ENCODE results near the gene DOCK2. TPM values are rescaled to one million over a fixed set of nuclear protein-coding genes. Genes with fewer than 3 reads are reported as not detected.
A peak's percentile ranks its signal among the peaks of the same experiment; 100 is the strongest.

The DOCK2 gene
- total and polyA plus RNA-seq, 9 of the 15 experiments (the other 6 are each of a cell fraction or from before 2014, with no cell fraction given) = 4.5 to 42.6 (median 20.5) TPM

- no peak overlapping the region for H2AFZ ChIP-seq (ENCODE audit: low read depth, low read length)
- POLR2A ChIA-PET = no interaction called here
- no CpG with 5 or more reads among the region's 1 CpG for WGBS (ENCODE audit: insufficient coverage, low coverage, missing lambda C conversion rate)
- H3K4me3 ChIP-seq = no peak overlapping the region
- CTCF ChIA-PET (ENCODE audit: low intra/inter-chr PET ratio) = no interaction called here
- intact Hi-C loops (cut with micrococcal nuclease) (no loop called here), in situ Hi-C loops (cut with MboI) (no loop called here)
- no peaks in the 10 kb centered on the region; a peak in 1 of 5 replicates for H3K27me3 ChIP-seq (ENCODE audit: control insufficient read depth in 2 of 2, insufficient read depth in 2 of 2, low read length in 2 of 2)
- no peak for ATAC-seq
- no TSS peak for BruUV-seq (replicated peaks)
- no peak overlapping the region for H3K27ac ChIP-seq (ENCODE audit: extremely low read depth, low read depth, low read length)
- no peaks in the 10 kb centered on the region for H3K79me2 ChIP-seq (ENCODE audit: control insufficient read depth, insufficient read depth, low read length)
- H3K9me1 ChIP-seq (ENCODE audit: control insufficient read depth, insufficient read depth, low read length) = no peaks in the 10 kb centered on the region
- H3K9ac ChIP-seq (ENCODE audit: insufficient read depth in 1 of 2, low read depth in 2 of 2, low read length in 2 of 2) = 0 out of 4 replicates have a peak overlapping the region, but pooled peaks of 1 of the 2 experiments have one; percentile 2
- no peaks in the 10 kb centered on the region for H3K4me1 ChIP-seq (replicated peaks in 1 of 2; ENCODE audit: control insufficient read depth in 2 of 2, insufficient read depth in 2 of 2, low read length in 2 of 2)
- FAIRE-seq = no peak
- no peaks in the 10 kb centered on the region for H3K36me3 ChIP-seq (ENCODE audit: control insufficient read depth, insufficient read depth, low read length)
- H4K20me1 ChIP-seq (replicated peaks; ENCODE audit: control insufficient read depth, insufficient read depth, low read length) = no peaks in the 10 kb centered on the region; the same call in 1 of the 2 replicates
- no peaks in the 10 kb centered on the region for H3K9me3 ChIP-seq (replicated peaks; ENCODE audit: control insufficient read depth, insufficient read depth, low read depth, low read length)
- no peak for DNase-seq (ENCODE audit: extremely low read depth in 1 of 4, low spot score in 3 of 4)
- no peak overlapping the region for H3K4me2 ChIP-seq (ENCODE audit: insufficient read depth, low read length)
- TF ChIP-seq ZBTB7A (IDR thresholded peaks at IDR 0.05; ENCODE audit: borderline replicate concordance, control insufficient read depth, low read depth, low read length) (no peak), ZNF76 (CRISPR knock-in tag; IDR thresholded peaks at IDR 0.05; ENCODE audit: borderline replicate concordance) (no peak), ELF4 (CRISPR knock-in tag; IDR thresholded peaks at IDR 0.05) (no peak), TFAP4 (CRISPR knock-in tag; IDR thresholded peaks at IDR 0.05; ENCODE audit: borderline replicate concordance) (no peak), ZNF740 (CRISPR knock-in tag; IDR thresholded peaks at IDR 0.05) (no peak), ZNF740 (tag; IDR thresholded peaks at IDR 0.05) (no peak), CREM (IDR thresholded peaks at IDR 0.05; ENCODE audit: low read depth) (no peak), PHF8 (IDR thresholded peaks at IDR 0.05; ENCODE audit: borderline replicate concordance, low read length) (no peak), FIP1L1 (IDR thresholded peaks at IDR 0.05; ENCODE audit: low read depth, low read length, poor library complexity, severe bottlenecking) (no peak), MYBL2 (IDR thresholded peaks at IDR 0.05; ENCODE audit: low read depth) (no peak), MYBL2 (CRISPR knock-in tag; IDR thresholded peaks at IDR 0.05; ENCODE audit: borderline replicate concordance) (no peak), ASH1L (IDR thresholded peaks at IDR 0.05; ENCODE audit: borderline replicate concordance, low read depth, partially characterized antibody) (no peak), HBP1 (CRISPR knock-in tag; IDR thresholded peaks at IDR 0.05) (no peak), ARID2 (IDR thresholded peaks at IDR 0.05) (no peak), ZBTB5 (IDR thresholded peaks at IDR 0.05) (no peak), ZNF12 (CRISPR knock-in tag; IDR thresholded peaks at IDR 0.05) (no peak), ZNF224 (CRISPR knock-in tag; IDR thresholded peaks at IDR 0.05) (no peak), NR3C1 (CRISPR knock-in tag; IDR thresholded peaks at IDR 0.05) (no peak)
These were observed 443.1 kb downstream of the DOCK2 start for GRCh38 chr5:170080217-170080616.

Data from K562 (cell line).